Stimulated activated CD8-positive, alpha-beta memory T cell treated with anti-CD3 and anti-CD28 coated beads, Interleukin-4, amount 100 ng/mL, for 24 hours (primary cell): ENCODE measurements around the gene USP17L27.
"Not testable (repeated sequence)": the region's sequence is repeated elsewhere in the genome, so short reads cannot be mapped to it uniquely, and the experiment has no call there.

Experiments
- DNase-seq: peaks from one replicate; pipeline ENCODE4 v3.0.0-alpha.2; 2020; ENCODE audit warnings: low read depth

USP17L27 gene, protein sequence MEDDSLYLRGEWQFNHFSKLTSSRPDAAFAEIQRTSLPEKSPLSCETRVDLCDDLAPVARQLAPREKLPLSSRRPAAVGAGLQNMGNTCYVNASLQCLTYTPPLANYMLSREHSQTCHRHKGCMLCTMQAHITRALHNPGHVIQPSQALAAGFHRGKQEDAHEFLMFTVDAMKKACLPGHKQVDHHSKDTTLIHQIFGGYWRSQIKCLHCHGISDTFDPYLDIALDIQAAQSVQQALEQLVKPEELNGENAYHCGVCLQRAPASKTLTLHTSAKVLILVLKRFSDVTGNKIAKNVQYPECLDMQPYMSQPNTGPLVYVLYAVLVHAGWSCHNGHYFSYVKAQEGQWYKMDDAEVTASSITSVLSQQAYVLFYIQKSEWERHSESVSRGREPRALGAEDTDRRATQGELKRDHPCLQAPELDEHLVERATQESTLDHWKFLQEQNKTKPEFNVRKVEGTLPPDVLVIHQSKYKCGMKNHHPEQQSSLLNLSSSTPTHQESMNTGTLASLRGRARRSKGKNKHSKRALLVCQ

DNA sequence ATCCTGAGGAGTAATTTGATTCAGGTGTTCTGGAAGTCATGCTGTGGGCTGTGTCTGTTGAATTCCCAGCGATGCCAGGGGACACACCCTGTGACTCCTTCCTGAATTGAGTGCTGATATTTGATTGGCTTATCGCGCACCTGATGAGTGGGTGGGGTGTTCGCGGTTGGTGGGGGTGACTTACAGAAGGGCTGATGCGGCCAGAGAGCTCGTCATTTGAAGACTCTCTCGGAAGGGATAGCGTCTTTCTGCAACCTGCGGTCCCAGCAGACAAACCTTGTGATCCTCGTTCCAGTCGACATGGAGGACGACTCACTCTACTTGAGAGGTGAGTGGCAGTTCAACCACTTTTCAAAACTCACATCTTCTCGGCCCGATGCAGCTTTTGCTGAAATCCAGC is at the start of gene USP17L27:
USP17L27 (plus strand) TSS at position 301 of the 400 bp plus-strand sequence; CDS start at position 301, 0 bp downstream.
- not testable (repeated sequence) for DNase-seq

DNA sequence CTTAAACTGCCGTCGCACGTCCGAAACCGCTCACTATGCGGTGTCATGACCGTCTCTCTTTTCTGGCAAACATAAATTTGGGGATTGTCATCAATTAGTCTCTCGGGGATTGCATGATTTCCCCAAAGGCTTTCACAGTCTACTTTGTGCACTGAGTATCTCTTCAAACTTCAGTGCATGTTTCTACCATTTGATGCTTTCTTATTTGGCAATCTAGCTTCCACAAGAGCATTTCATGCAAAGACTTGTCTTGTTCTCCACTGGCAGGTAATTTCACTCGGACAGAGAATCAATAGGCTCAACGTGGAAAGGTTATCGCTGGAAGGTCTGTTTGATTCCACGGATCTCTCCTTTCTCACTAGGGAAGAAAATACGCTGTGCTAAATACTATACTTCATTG is 19.8 kb upstream of the USP17L27 start:
- DNase-seq, result not testable (repeated sequence)

DNA sequence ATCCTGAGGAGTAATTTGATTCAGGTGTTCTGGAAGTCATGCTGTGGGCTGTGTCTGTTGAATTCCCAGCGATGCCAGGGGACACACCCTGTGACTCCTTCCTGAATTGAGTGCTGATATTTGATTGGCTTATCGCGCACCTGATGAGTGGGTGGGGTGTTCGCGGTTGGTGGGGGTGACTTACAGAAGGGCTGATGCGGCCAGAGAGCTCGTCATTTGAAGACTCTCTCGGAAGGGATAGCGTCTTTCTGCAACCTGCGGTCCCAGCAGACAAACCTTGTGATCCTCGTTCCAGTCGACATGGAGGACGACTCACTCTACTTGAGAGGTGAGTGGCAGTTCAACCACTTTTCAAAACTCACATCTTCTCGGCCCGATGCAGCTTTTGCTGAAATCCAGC is 19.1 kb upstream of the USP17L27 start, which contains the start of gene USP17L24:
USP17L24 (plus strand) TSS at position 301 of the 400 bp plus-strand sequence; CDS start at position 301, 0 bp downstream.
- DNase-seq, result not testable (repeated sequence)

DNA sequence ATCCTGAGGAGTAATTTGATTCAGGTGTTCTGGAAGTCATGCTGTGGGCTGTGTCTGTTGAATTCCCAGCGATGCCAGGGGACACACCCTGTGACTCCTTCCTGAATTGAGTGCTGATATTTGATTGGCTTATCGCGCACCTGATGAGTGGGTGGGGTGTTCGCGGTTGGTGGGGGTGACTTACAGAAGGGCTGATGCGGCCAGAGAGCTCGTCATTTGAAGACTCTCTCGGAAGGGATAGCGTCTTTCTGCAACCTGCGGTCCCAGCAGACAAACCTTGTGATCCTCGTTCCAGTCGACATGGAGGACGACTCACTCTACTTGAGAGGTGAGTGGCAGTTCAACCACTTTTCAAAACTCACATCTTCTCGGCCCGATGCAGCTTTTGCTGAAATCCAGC is 14.3 kb upstream of the USP17L27 start, which contains the start of gene USP17L25:
USP17L25 (plus strand) TSS at position 301 of the 400 bp plus-strand sequence; CDS start at position 301, 0 bp downstream.
- DNase-seq, result not testable (repeated sequence)

DNA sequence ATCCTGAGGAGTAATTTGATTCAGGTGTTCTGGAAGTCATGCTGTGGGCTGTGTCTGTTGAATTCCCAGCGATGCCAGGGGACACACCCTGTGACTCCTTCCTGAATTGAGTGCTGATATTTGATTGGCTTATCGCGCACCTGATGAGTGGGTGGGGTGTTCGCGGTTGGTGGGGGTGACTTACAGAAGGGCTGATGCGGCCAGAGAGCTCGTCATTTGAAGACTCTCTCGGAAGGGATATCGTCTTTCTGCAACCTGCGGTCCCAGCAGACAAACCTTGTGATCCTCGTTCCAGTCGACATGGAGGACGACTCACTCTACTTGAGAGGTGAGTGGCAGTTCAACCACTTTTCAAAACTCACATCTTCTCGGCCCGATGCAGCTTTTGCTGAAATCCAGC is 9.6 kb upstream of the USP17L27 start, which contains the start of gene USP17L26:
USP17L26 (plus strand) TSS at position 301 of the 400 bp plus-strand sequence; CDS start at position 301, 0 bp downstream.
- not testable (repeated sequence) for DNase-seq

DNA sequence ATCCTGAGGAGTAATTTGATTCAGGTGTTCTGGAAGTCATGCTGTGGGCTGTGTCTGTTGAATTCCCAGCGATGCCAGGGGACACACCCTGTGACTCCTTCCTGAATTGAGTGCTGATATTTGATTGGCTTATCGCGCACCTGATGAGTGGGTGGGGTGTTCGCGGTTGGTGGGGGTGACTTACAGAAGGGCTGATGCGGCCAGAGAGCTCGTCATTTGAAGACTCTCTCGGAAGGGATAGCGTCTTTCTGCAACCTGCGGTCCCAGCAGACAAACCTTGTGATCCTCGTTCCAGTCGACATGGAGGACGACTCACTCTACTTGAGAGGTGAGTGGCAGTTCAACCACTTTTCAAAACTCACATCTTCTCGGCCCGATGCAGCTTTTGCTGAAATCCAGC is 4.8 kb upstream of the USP17L27 start, which contains the start of gene USP17L5:
USP17L5 (plus strand) TSS at position 301 of the 400 bp plus-strand sequence; CDS start at position 301, 0 bp downstream.
- not testable (repeated sequence) for DNase-seq

DNA sequence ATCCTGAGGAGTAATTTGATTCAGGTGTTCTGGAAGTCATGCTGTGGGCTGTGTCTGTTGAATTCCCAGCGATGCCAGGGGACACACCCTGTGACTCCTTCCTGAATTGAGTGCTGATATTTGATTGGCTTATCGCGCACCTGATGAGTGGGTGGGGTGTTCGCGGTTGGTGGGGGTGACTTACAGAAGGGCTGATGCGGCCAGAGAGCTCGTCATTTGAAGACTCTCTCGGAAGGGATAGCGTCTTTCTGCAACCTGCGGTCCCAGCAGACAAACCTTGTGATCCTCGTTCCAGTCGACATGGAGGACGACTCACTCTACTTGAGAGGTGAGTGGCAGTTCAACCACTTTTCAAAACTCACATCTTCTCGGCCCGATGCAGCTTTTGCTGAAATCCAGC is 4.6 kb downstream of the USP17L27 start, which contains the start of gene USP17L28:
USP17L28 (plus strand) TSS at position 301 of the 400 bp plus-strand sequence; CDS start at position 301, 0 bp downstream.
- DNase-seq, result not testable (repeated sequence)

DNA sequence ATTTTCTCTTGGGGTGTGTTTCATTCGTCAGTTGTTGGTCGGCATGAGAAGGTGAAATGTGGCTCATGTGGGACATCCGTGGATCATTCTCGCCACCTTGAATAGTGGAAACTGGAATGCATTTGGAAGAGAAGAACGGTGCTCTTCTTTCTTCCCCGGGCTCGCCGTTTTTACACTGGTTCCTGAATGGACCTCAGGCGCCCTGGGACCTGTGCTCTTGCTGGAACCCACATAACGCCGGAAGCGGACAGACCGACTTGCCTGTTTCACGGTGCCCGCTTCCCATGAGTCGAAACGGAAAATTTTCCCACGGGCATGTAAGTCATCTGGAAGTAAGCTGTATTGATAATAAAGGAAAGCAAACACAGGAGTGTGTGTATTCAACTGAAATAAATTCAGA is 6.9 kb downstream of the USP17L27 start:
- not testable (repeated sequence) for DNase-seq

DNA sequence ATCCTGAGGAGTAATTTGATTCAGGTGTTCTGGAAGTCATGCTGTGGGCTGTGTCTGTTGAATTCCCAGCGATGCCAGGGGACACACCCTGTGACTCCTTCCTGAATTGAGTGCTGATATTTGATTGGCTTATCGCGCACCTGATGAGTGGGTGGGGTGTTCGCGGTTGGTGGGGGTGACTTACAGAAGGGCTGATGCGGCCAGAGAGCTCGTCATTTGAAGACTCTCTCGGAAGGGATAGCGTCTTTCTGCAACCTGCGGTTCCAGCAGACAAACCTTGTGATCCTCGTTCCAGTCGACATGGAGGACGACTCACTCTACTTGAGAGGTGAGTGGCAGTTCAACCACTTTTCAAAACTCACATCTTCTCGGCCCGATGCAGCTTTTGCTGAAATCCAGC is 9.4 kb downstream of the USP17L27 start, which contains the start of gene USP17L29:
USP17L29 (plus strand) TSS at position 301 of the 400 bp plus-strand sequence; CDS start at position 301, 0 bp downstream.
- not testable (repeated sequence) for DNase-seq

DNA sequence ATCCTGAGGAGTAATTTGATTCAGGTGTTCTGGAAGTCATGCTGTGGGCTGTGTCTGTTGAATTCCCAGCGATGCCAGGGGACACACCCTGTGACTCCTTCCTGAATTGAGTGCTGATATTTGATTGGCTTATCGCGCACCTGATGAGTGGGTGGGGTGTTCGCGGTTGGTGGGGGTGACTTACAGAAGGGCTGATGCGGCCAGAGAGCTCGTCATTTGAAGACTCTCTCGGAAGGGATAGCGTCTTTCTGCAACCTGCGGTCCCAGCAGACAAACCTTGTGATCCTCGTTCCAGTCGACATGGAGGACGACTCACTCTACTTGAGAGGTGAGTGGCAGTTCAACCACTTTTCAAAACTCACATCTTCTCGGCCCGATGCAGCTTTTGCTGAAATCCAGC is 18.9 kb downstream of the USP17L27 start, which contains the start of gene USP17L30:
USP17L30 (plus strand) TSS at position 301 of the 400 bp plus-strand sequence; CDS start at position 301, 0 bp downstream.
- not testable (repeated sequence) for DNase-seq

DNA sequence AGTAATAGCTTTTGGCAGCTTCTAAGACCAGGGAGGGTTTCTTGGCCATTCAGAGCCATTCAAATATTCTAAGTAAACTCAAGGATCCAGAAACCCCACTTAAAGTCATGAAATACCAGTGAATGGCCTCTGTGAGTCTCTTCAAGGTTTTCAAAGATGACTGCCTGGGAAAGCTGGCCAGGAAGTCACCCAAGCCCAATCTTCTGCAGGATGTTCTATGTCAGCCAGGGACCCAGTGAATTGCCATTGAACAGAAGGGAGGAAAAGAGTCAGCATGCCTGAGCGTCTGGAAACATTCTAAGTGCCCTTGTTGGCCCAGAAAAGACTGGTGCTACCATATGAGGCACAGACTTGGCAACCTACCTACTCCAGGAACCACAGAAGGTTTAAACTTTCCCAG is 35.9 kb downstream of the USP17L27 start:
- DNase-seq, result not testable (repeated sequence)

DNA sequence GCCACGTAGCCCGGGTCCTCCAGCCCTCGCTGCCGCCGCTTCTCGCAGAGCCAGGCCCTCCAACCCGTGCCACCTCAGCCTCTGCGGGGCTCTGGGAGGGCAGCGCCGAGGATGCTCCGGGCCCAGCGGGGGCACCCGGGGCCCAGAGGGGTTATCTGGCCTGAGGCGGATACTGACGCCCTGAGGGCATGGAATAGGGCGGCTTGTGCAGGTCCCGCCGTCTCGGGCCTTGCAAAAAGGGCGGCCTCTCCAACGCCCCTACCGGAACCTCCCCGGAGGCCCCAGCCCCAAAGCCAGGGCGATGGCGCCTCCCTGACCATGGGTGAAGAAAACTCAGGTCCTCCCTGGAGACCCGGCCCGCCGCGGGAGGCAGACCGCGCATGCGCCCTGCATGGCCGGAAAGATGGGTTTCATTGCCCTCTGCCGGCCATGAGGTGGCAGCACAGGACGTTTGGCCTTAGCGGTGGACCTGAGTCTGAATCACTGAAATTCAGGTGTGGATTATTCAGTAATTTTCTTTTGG is 37.1 kb downstream of the USP17L27 start:
- DNase-seq, result not testable (repeated sequence)

DNA sequence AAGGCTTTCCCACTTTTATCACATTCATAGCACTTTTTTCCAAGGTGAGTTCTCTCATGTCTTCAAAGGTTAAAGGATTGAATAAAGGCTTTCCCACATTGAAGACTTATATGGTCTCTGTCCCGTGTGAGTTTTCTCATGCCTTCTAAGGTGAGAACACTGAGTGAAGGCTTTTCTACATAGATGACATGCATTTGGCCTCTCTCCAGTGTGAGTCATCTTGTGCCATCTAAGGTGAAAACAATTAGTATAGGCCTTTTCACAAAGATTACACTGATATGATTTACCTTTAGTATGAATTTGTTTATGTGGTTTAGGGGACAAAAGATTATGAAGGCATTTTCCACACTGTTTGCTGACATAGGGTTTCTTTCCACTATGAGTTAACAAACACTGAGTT is 40.2 kb downstream of the USP17L27 start:
- DNase-seq, result no peak

DNA sequence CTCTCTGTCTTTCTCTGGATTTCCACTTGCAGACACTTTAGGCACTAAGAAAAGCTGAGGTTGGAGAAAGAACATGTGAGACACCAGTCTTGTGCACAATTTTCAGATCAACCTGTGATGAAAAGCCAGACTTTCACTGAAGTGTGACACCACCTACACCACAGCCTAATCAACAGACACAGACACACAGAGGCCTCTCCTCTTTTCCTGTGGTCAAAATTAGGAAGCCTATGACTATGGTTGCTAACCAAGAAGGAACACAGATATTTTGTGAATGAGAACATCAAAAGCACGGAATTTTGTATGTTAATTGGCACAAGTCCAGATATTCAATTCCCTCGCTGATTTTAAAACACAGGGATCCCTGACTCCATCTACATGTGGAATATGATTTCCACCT is 45.1 kb downstream of the USP17L27 start:
- not testable (repeated sequence) for DNase-seq
